ENCODE data around the gene S100PBP. TPM values are rescaled to one million over a fixed set of nuclear protein-coding genes. Genes with fewer than 3 reads are reported as not detected.

The S100PBP gene
- polyA plus RNA-seq, 12 donors: 20.5 to 45.4 (median 28.1) TPM; not detected in 1

GRCh38 chr1:32867671-32868070 is 50.2 kb downstream of the S100PBP start:
- no peak for DNase-seq

- no peak for DNase-seq
Measured at GRCh38 chr1:32868085-32868484, 50.6 kb downstream of the S100PBP start.

GRCh38 chr1:32868806-32869455 is 51.5 kb downstream of the S100PBP start:
- DNase-seq: no peak

- no peak for DNase-seq
Measured at GRCh38 chr1:32869923-32870614, 52.6 kb downstream of the S100PBP start.

GRCh38 chr1:32870615-32871363 is 53.3 kb downstream of the S100PBP start, which contains the start of gene FNDC5:
Gene FNDC5 (minus strand): TSS chr1:32870912.
- no peak for DNase-seq

GRCh38 chr1:32871364-32872191 is 54.1 kb downstream of the S100PBP start:
- DNase-seq: peak; percentile 80

- peak; percentile 53 for DNase-seq
Measured at GRCh38 chr1:32872192-32872460, 54.7 kb downstream of the S100PBP start.

- DNase-seq: no peak
Measured at GRCh38 chr1:32873484-32873883, 56.0 kb downstream of the S100PBP start.

GRCh38 chr1:32874860-32875752 is 57.7 kb downstream of the S100PBP start:
- no peak for DNase-seq

GRCh38 chr1:32876341-32877210 is 59.1 kb downstream of the S100PBP start:
- DNase-seq: no peak

GRCh38 chr1:32877211-32878110 is 60.0 kb downstream of the S100PBP start:
- DNase-seq: no peak

GRCh38 chr1:32878183-32878582 is 60.7 kb downstream of the S100PBP start:
- DNase-seq: no peak

- DNase-seq: no peak
Measured at GRCh38 chr1:32878637-32879041, 61.2 kb downstream of the S100PBP start.

- no peak for DNase-seq
Measured at GRCh38 chr1:32881291-32881690, 63.8 kb downstream of the S100PBP start.

GRCh38 chr1:32881871-32882850 is 64.7 kb downstream of the S100PBP start:
- DNase-seq: no peak

- DNase-seq: no peak
Measured at GRCh38 chr1:32883338-32884031, 66.0 kb downstream of the S100PBP start.

GRCh38 chr1:32884032-32884372 is 66.5 kb downstream of the S100PBP start:
- no peak for DNase-seq

All from muscle of arm (tissue), 12 donors.